ENCODE results near the gene BRD8. TPM values are rescaled to one million over a fixed set of nuclear protein-coding genes. Genes with fewer than 3 reads are reported as not detected.

Gene BRD8
- total and polyA plus RNA-seq, 10 of the 15 experiments (the other 5 are each of a cell fraction or from before 2014, with no cell fraction given): 28.1 to 78.5 (median 44.5) TPM

- DNase-seq (ENCODE audit: low read depth, low spot score): no peak
- Histone ChIP-seq H3K27me3 (replicated peaks in 1 of 2; ENCODE audit: control insufficient read depth in 2 of 2, insufficient read depth in 2 of 2, low read length in 1 of 2) (no peaks in the 10 kb centered on the region), H2AFZ (ENCODE audit: control insufficient read depth, low read depth, low read length) (peak overlapping the region; percentile 90), H3K9me3 (replicated peaks; ENCODE audit: control insufficient read depth, insufficient read depth, low read length) (no peaks in the 10 kb centered on the region), H3K4me2 (ENCODE audit: control insufficient read depth, insufficient read depth) (peak overlapping the region; percentile 39), H3K9ac (ENCODE audit: control insufficient read depth, insufficient read depth, low read length) (peak overlapping the region; percentile 82), H3K36me3 (ENCODE audit: control insufficient read depth in 2 of 2, insufficient read depth in 2 of 2, low read length in 1 of 2) (peaks cover 0 to 5% of the 10 kb centered on the region in 2 experiments; a peak in 1 of 4 replicates), H3K79me2 (ENCODE audit: control insufficient read depth, insufficient read depth, low read length) (peaks cover 28% of the 10 kb centered on the region), H4K20me1 (ENCODE audit: control insufficient read depth, insufficient read depth) (no peaks in the 10 kb centered on the region), H3K27ac (ENCODE audit: control insufficient read depth, insufficient read depth) (peak overlapping the region; percentile 66), H3K4me3 (peak overlapping the region; percentile 92), H3K4me1 (ENCODE audit: control insufficient read depth, insufficient read depth, low read length) (no peaks in the 10 kb centered on the region; the same call in 1 of the 2 replicates)
- TF ChIP-seq LARP7 (IDR thresholded peaks at IDR 0.05) (0 out of 2 replicates have a peak, but pooled peaks have one; percentile 41), BACH1 (IDR thresholded peaks at IDR 0.05; ENCODE audit: borderline replicate concordance) (0 out of 2 replicates have a peak, but pooled peaks have one; percentile 34), GABPA (IDR thresholded peaks at IDR 0.05; ENCODE audit: low read depth) (no peak), ZNF622 (IDR thresholded peaks at IDR 0.05) (0 out of 2 replicates have a peak, but pooled peaks have one; percentile 17), KLF5 (IDR thresholded peaks at IDR 0.05; ENCODE audit: partially characterized antibody) (peak; percentile 19)
- CTCF ChIA-PET: interaction anchor here (0.8 to 2.5 kb wide), 7 partner anchors 11 to 366 kb away, joined by 3 to 9 read pairs (median 5); partner anchors contain the start of genes CDC25C and KDM3B
- SMC1A ChIA-PET (ENCODE audit: uncharacterized antibody, unreplicated experiment): interaction anchor here (0.6 to 1.8 kb wide), 7 partner anchors 11 to 489 kb away, joined by 3 to 5 read pairs (median 3); partner anchors contain the start of gene KIF20A
- no peak for FAIRE-seq
- WGBS (ENCODE audit: insufficient coverage, insufficient replicate concordance, low lambda C conversion rate, missing lambda C conversion rate): 1% methylated on average over 8 of the region's 8 CpGs
- intact Hi-C loops (cut with micrococcal nuclease; ENCODE audit: unreplicated experiment): no loop called here
- RAD21 ChIA-PET (ENCODE audit: unreplicated experiment): interaction anchor here (1.0 to 2.2 kb wide), 5 partner anchors 34 to 314 kb away, joined by 3 to 12 read pairs (median 6); partner anchors contain the start of genes BRD8, CDC25C and KIF20A
- POLR2A ChIA-PET: interaction anchor here (0.5 to 2.2 kb wide), 7 partner anchors 10 to 346 kb away, joined by 4 to 9 read pairs (median 5); partner anchors contain the start of genes BRD8, CDC25C, EGR1 and KDM3B
- in situ Hi-C loops (cut with MboI): no loop called here
- BruUV-seq (replicated peaks): TSS peak; percentile 80
- peak; percentile 48 for ATAC-seq
Measured at GRCh38 chr5:138212828-138213160, 34.4 kb upstream of the BRD8 start.

GRCh38 chr5:138210985-138211384, 32.6 kb upstream of the BRD8 start:
- DNase-seq (ENCODE audit: low read depth, low spot score): no peak
- POLR2A ChIA-PET: interaction anchor here (1.9 kb wide), 1 partner anchor 142 kb away, joined by 4 read pairs; no protein-coding TSS in a partner anchor
- no peaks in the 10 kb centered on the region for H3K27me3 ChIP-seq (replicated peaks in 1 of 2; ENCODE audit: control insufficient read depth in 2 of 2, insufficient read depth in 2 of 2, low read length in 1 of 2)
- H3K27ac ChIP-seq (ENCODE audit: control insufficient read depth, insufficient read depth): no peak overlapping the region
- no peaks in the 10 kb centered on the region; the same call in 1 of the 2 replicates for H3K4me1 ChIP-seq (ENCODE audit: control insufficient read depth, insufficient read depth, low read length)
- RAD21 ChIA-PET (ENCODE audit: unreplicated experiment): no interaction called here
- in situ Hi-C loops (cut with MboI) (no loop called here), intact Hi-C loops (cut with micrococcal nuclease; ENCODE audit: unreplicated experiment) (no loop called here)
- H3K4me2 ChIP-seq (ENCODE audit: control insufficient read depth, insufficient read depth): no peak overlapping the region
- no peaks in the 10 kb centered on the region for H3K9me3 ChIP-seq (replicated peaks; ENCODE audit: control insufficient read depth, insufficient read depth, low read length)
- ATAC-seq: no peak
- H3K4me3 ChIP-seq: no peak overlapping the region
- H2AFZ ChIP-seq (ENCODE audit: control insufficient read depth, low read depth, low read length): no peak overlapping the region
- CTCF ChIA-PET: interaction anchor here (0.6 kb wide), 1 partner anchor 78 kb away, joined by 4 read pairs; no protein-coding TSS in a partner anchor
- SMC1A ChIA-PET (ENCODE audit: uncharacterized antibody, unreplicated experiment): no interaction called here
- FAIRE-seq: no peak
- peaks cover 28% of the 10 kb centered on the region for H3K79me2 ChIP-seq (ENCODE audit: control insufficient read depth, insufficient read depth, low read length)
- WGBS (ENCODE audit: insufficient coverage, insufficient replicate concordance, low lambda C conversion rate, missing lambda C conversion rate): 60% methylated on average over 3 of the region's 3 CpGs
- BruUV-seq (replicated peaks): no TSS peak
- no peak overlapping the region for H3K9ac ChIP-seq (ENCODE audit: control insufficient read depth, insufficient read depth, low read length)
- no peak for TF ChIP-seq RB1 (IDR thresholded peaks at IDR 0.05; ENCODE audit: borderline replicate concordance)
- no peak for TF ChIP-seq PBX3 (IDR thresholded peaks at IDR 0.05; ENCODE audit: insufficient replicate concordance, low read depth, low read length)
- TF ChIP-seq NFIC (IDR thresholded peaks at IDR 0.05; ENCODE audit: low read depth, low read length): no peak
- H4K20me1 ChIP-seq (ENCODE audit: control insufficient read depth, insufficient read depth): no peaks in the 10 kb centered on the region
- H3K36me3 ChIP-seq (ENCODE audit: control insufficient read depth in 2 of 2, insufficient read depth in 2 of 2, low read length in 1 of 2): peaks cover 0 to 11% of the 10 kb centered on the region in 2 experiments; a peak in 1 of 4 replicates
